ENCODE results near the gene AATK.

Gene AATK

GRCh38 chr17:81200695-81201580, 34.9 kb upstream of the AATK start:
- H3K9ac ChIP-seq (ENCODE audit: insufficient read length, low read depth) = peak overlapping the region; percentile 15
- peaks cover 11% of the 10 kb centered on the region for H3K4me1 ChIP-seq (ENCODE audit: insufficient read depth, insufficient read length)
- no peaks in the 10 kb centered on the region for H3K27me3 ChIP-seq (ENCODE audit: insufficient read depth, insufficient read length)
- no peaks in the 10 kb centered on the region for H3K9me3 ChIP-seq (ENCODE audit: insufficient read depth, low read length)
- H3K4me3 ChIP-seq (ENCODE audit: insufficient read length, low read depth) = no peak overlapping the region
- peaks cover 52% of the 10 kb centered on the region for H3K36me3 ChIP-seq (ENCODE audit: insufficient read depth, insufficient read length, low read length)
- DNase-seq (ENCODE audit: low read depth, low spot score) = peak; percentile 28
- TF ChIP-seq ZNF274 (IDR thresholded peaks at IDR 0.05; ENCODE audit: low read depth, low read length) = no peak
- TF ChIP-seq SUZ12 (IDR thresholded peaks at IDR 0.05; ENCODE audit: extremely low read depth, insufficient read depth, insufficient read length) = no peak
- no peak for TF ChIP-seq YY1 (IDR thresholded peaks at IDR 0.05; ENCODE audit: insufficient read depth, insufficient read length)

GRCh38 chr17:81200201-81200600, 34.2 kb upstream of the AATK start:
- no peak overlapping the region for H3K4me3 ChIP-seq (ENCODE audit: insufficient read length, low read depth)
- TF ChIP-seq ZNF274 (IDR thresholded peaks at IDR 0.05; ENCODE audit: low read depth, low read length) = no peak
- TF ChIP-seq SUZ12 (IDR thresholded peaks at IDR 0.05; ENCODE audit: extremely low read depth, insufficient read depth, insufficient read length) = no peak
- TF ChIP-seq YY1 (IDR thresholded peaks at IDR 0.05; ENCODE audit: insufficient read depth, insufficient read length) = no peak
- no peak for DNase-seq (ENCODE audit: low read depth, low spot score)
- H3K4me1 ChIP-seq (ENCODE audit: insufficient read depth, insufficient read length) = peaks cover 11% of the 10 kb centered on the region
- H3K27me3 ChIP-seq (ENCODE audit: insufficient read depth, insufficient read length) = no peaks in the 10 kb centered on the region
- H3K36me3 ChIP-seq (ENCODE audit: insufficient read depth, insufficient read length, low read length) = peaks cover 55% of the 10 kb centered on the region
- H3K9me3 ChIP-seq (ENCODE audit: insufficient read depth, low read length) = no peaks in the 10 kb centered on the region
- peak overlapping the region; percentile 22 for H3K9ac ChIP-seq (ENCODE audit: insufficient read length, low read depth)

- no peak overlapping the region for H3K4me3 ChIP-seq (ENCODE audit: insufficient read length, low read depth)
- DNase-seq (ENCODE audit: low read depth, low spot score) = no peak
- peaks cover 11% of the 10 kb centered on the region for H3K4me1 ChIP-seq (ENCODE audit: insufficient read depth, insufficient read length)
- no peak overlapping the region for H3K9ac ChIP-seq (ENCODE audit: insufficient read length, low read depth)
- no peaks in the 10 kb centered on the region for H3K27me3 ChIP-seq (ENCODE audit: insufficient read depth, insufficient read length)
- peaks cover 57% of the 10 kb centered on the region for H3K36me3 ChIP-seq (ENCODE audit: insufficient read depth, insufficient read length, low read length)
- TF ChIP-seq SUZ12 (IDR thresholded peaks at IDR 0.05; ENCODE audit: extremely low read depth, insufficient read depth, insufficient read length) = no peak
- no peak for TF ChIP-seq YY1 (IDR thresholded peaks at IDR 0.05; ENCODE audit: insufficient read depth, insufficient read length)
- TF ChIP-seq ZNF274 (IDR thresholded peaks at IDR 0.05; ENCODE audit: low read depth, low read length) = no peak
- no peaks in the 10 kb centered on the region for H3K9me3 ChIP-seq (ENCODE audit: insufficient read depth, low read length)
Observed at GRCh38 chr17:81199482-81199830, 33.4 kb upstream of the AATK start.

GRCh38 chr17:81198826-81199481, 32.9 kb upstream of the AATK start:
- Histone ChIP-seq H3K9ac (ENCODE audit: insufficient read length, low read depth) (no peak overlapping the region), H3K27me3 (ENCODE audit: insufficient read depth, insufficient read length) (no peaks in the 10 kb centered on the region), H3K4me1 (ENCODE audit: insufficient read depth, insufficient read length) (peaks cover 12% of the 10 kb centered on the region), H3K9me3 (ENCODE audit: insufficient read depth, low read length) (no peaks in the 10 kb centered on the region), H3K36me3 (ENCODE audit: insufficient read depth, insufficient read length, low read length) (peaks cover 56% of the 10 kb centered on the region), H3K4me3 (ENCODE audit: insufficient read length, low read depth) (no peak overlapping the region)
- no peak for DNase-seq (ENCODE audit: low read depth, low spot score)
- TF ChIP-seq SUZ12 (IDR thresholded peaks at IDR 0.05; ENCODE audit: extremely low read depth, insufficient read depth, insufficient read length) (no peak), YY1 (IDR thresholded peaks at IDR 0.05; ENCODE audit: insufficient read depth, insufficient read length) (no peak), ZNF274 (IDR thresholded peaks at IDR 0.05; ENCODE audit: low read depth, low read length) (no peak)

- H3K9me3 ChIP-seq (ENCODE audit: insufficient read depth, low read length) = no peaks in the 10 kb centered on the region
- no peak for DNase-seq (ENCODE audit: low read depth, low spot score)
- peaks cover 56% of the 10 kb centered on the region for H3K36me3 ChIP-seq (ENCODE audit: insufficient read depth, insufficient read length, low read length)
- H3K4me3 ChIP-seq (ENCODE audit: insufficient read length, low read depth) = no peak overlapping the region
- no peak overlapping the region for H3K9ac ChIP-seq (ENCODE audit: insufficient read length, low read depth)
- no peaks in the 10 kb centered on the region for H3K27me3 ChIP-seq (ENCODE audit: insufficient read depth, insufficient read length)
- peaks cover 22% of the 10 kb centered on the region for H3K4me1 ChIP-seq (ENCODE audit: insufficient read depth, insufficient read length)
- TF ChIP-seq SUZ12 (IDR thresholded peaks at IDR 0.05; ENCODE audit: extremely low read depth, insufficient read depth, insufficient read length) = no peak
- no peak for TF ChIP-seq ZNF274 (IDR thresholded peaks at IDR 0.05; ENCODE audit: low read depth, low read length)
- TF ChIP-seq YY1 (IDR thresholded peaks at IDR 0.05; ENCODE audit: insufficient read depth, insufficient read length) = no peak
Observed at GRCh38 chr17:81197831-81198490, 31.9 kb upstream of the AATK start.

- no peak overlapping the region for H3K4me3 ChIP-seq (ENCODE audit: insufficient read length, low read depth)
- DNase-seq (ENCODE audit: low read depth, low spot score) = no peak
- H3K4me1 ChIP-seq (ENCODE audit: insufficient read depth, insufficient read length) = peaks cover 26% of the 10 kb centered on the region
- H3K27me3 ChIP-seq (ENCODE audit: insufficient read depth, insufficient read length) = no peaks in the 10 kb centered on the region
- H3K9ac ChIP-seq (ENCODE audit: insufficient read length, low read depth) = no peak overlapping the region
- no peaks in the 10 kb centered on the region for H3K9me3 ChIP-seq (ENCODE audit: insufficient read depth, low read length)
- H3K36me3 ChIP-seq (ENCODE audit: insufficient read depth, insufficient read length, low read length) = peaks cover 56% of the 10 kb centered on the region
- TF ChIP-seq ZNF274 (IDR thresholded peaks at IDR 0.05; ENCODE audit: low read depth, low read length) = no peak
- TF ChIP-seq YY1 (IDR thresholded peaks at IDR 0.05; ENCODE audit: insufficient read depth, insufficient read length) = no peak
- no peak for TF ChIP-seq SUZ12 (IDR thresholded peaks at IDR 0.05; ENCODE audit: extremely low read depth, insufficient read depth, insufficient read length)
Observed at GRCh38 chr17:81197409-81197795, 31.4 kb upstream of the AATK start.

Measured in NT2/D1 (cell line).